ENCODE measurements around the gene HAPSTR1. TPM values are rescaled to one million over a fixed set of nuclear protein-coding genes. Genes with fewer than 3 reads are reported as not detected.
"Not testable (repeated sequence)": the region's sequence is repeated elsewhere in the genome, so short reads cannot be mapped to it uniquely, and the experiment has no call there.

The HAPSTR1 gene
- 54.4 TPM for total RNA-seq

GRCh38 chr16:9090960-9091866 lies at the start of gene HAPSTR1:
Gene HAPSTR1, plus strand, starts transcription at chr16:9091644. Its CDS starts 401 bp downstream, at chr16:9092045.
- DNase-seq (ENCODE audit: low spot score) (peak; percentile 100), ATAC-seq (peak; percentile 98)
- intact Hi-C loops (cut with DNase I), result no loop called here

- intact Hi-C loops (cut with DNase I), result no loop called here
- DNase-seq (ENCODE audit: low spot score), result no peak
- ATAC-seq, result no peak
These were observed 48.9 kb upstream of the HAPSTR1 start for GRCh38 chr16:9042533-9042932.

DNA sequence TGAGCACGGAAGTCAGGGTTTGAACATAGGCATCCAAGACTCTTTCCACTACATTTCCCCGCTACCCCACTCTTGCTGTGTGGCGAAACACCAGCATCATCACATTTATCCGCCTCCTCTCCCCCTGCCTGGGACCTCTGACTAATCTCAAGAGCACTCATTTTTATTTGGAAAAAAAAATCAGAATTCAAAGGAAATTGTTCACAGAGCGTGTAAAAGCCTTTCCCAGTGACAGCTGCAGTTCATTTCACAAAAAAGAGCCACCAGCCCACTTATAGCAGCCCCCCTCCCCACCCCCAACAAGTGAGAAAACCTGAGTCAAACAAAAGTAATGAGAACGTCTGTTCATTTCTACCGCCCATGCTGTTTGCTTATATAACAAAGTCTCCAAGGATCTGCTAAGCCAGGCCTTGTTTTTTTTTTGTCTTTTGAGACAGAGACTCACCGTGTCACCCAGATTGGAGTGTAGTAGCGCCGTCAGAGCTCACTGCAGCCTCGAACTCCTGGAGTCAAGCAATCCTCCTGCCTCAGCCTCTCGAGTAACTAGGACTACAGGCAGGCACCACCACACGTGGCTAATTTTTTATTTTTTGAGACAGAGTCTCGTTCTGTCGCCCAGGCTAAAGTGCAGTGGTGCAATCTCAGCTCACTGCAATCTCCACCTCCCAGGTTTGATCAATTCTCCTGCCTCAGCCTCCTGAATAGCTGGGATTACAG lies 48.3 kb upstream of the HAPSTR1 start:
- ATAC-seq (no peak), DNase-seq (ENCODE audit: low spot score) (no peak)
- intact Hi-C loops (cut with DNase I), result no loop called here

GRCh38 chr16:9045562-9045961 lies 45.9 kb upstream of the HAPSTR1 start:
- ATAC-seq; intact Hi-C loops (cut with DNase I); DNase-seq (ENCODE audit: low spot score): not testable (repeated sequence)

DNA sequence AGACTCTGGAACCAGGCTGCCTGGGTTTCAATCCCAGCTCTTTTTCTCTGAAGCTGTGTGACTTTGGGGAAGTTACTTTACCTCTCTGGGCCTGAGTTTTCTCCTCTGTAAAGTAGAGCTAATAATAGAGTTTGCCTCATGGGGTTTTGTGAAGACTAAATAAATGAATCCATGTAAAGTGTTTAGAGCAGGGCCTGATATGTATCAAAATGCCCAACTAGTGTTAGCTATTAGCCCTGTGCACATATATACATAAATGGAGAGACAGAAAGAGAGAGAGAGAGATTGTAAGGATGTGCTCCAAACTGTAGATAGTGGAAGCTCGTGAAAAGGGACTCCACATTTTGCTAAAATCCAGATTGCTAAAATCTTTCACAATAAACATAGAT lies 44.8 kb upstream of the HAPSTR1 start:
- DNase-seq (ENCODE audit: low spot score) (no peak), ATAC-seq (no peak)
- intact Hi-C loops (cut with DNase I), result no loop called here

GRCh38 chr16:9047689-9048301 lies 43.6 kb upstream of the HAPSTR1 start:
- ATAC-seq, result peak; percentile 98
- intact Hi-C loops (cut with DNase I), result no loop called here
- DNase-seq (ENCODE audit: low spot score), result peak; percentile 81

DNA sequence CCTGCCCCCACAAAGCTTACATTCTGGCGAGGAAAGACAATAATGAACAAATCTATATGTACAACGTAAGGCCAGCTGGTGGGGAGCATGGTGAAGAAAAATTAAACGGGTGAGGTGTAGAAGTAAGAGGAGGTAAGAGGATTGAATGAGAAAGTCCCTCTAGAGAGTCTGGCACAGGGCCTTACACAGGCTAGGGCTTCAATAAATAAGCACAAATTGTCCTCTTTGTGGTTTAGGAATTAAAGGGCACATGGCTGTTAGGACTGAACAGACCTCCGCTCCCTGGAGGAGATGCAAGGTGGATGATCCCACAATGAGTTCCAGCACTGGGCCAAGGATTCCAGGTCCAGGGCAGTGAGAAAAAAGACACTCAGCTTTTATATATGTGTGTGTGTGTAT lies 43.1 kb upstream of the HAPSTR1 start:
- ATAC-seq (no peak), DNase-seq (ENCODE audit: low spot score) (no peak)
- intact Hi-C loops (cut with DNase I), result no loop called here

GRCh38 chr16:9049241-9049640 lies 42.2 kb upstream of the HAPSTR1 start:
- ATAC-seq (no peak), DNase-seq (ENCODE audit: low spot score) (no peak)
- intact Hi-C loops (cut with DNase I), result no loop called here

- intact Hi-C loops (cut with DNase I), result no loop called here
- DNase-seq (ENCODE audit: low spot score) (no peak), ATAC-seq (no peak)
These were observed 41.2 kb upstream of the HAPSTR1 start for GRCh38 chr16:9050102-9050830.

DNA sequence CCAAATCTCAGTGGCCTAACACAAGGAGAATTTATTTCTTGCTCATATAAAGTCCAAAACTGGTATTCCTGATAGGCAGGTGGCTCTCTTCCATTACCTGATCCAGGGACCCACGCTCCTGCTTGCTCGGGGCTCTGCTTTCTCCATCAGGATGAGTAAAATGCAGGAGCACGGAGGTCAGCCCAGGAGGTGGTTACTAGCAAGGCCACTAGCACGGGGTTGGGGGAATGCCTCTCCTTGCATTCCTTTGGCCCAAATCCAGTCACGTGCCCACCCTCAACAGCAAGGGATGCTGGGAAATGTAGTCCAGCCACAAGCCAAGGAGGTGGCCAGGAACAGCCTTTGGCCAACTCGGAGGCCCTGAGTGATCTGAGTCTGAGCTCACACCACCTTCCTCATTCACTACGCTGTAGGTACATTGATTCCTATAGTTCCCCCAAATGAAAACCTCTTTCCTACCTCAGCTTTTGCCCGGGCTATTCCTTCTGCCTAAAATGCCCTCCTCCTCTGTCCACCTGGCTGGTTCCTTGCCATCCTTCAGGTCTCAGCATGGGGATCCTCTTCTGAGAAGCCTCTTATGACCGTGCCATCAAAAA lies 38.3 kb upstream of the HAPSTR1 start:
- peak; percentile 34 for ATAC-seq
- intact Hi-C loops (cut with DNase I), result no loop called here

GRCh38 chr16:9054460-9054859 lies 37.0 kb upstream of the HAPSTR1 start:
- DNase-seq (ENCODE audit: low spot score), result no peak
- ATAC-seq, result no peak
- intact Hi-C loops (cut with DNase I), result no loop called here

More for the DNA sequence above, 38.3 kb upstream of the HAPSTR1 start:
- DNase-seq (ENCODE audit: low spot score), result no peak

GRCh38 chr16:9055115-9055514 lies 36.3 kb upstream of the HAPSTR1 start:
- no peak for ATAC-seq
- DNase-seq (ENCODE audit: low spot score), result no peak
- intact Hi-C loops (cut with DNase I), result no loop called here

DNA sequence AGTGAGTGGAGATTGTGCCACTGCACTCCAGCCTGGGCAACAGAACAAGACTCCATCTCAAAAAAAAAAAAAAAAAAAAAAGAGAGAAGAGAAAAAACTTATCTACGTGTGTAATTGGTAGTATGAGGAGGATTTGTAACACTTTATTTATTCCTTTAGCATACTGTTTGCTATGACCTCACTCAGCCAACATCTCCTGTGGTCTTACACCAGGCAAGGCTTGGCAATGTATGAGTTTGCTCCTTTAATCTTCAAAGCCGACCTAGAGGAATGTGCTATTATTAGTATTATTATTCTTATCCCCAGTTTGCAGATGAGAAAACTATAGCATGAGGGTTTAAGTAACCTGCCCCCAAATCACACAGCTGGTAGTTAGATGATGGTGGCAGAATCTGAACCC lies 35.8 kb upstream of the HAPSTR1 start:
- DNase-seq (ENCODE audit: low spot score), result no peak
- intact Hi-C loops (cut with DNase I), result no loop called here
- no peak for ATAC-seq

- DNase-seq (ENCODE audit: low spot score) (no peak), ATAC-seq (no peak)
- intact Hi-C loops (cut with DNase I), result no loop called here
These were observed 35.4 kb upstream of the HAPSTR1 start for GRCh38 chr16:9056061-9056460.

- no peak for ATAC-seq
- DNase-seq (ENCODE audit: low spot score), result no peak
These were observed 33.2 kb upstream of the HAPSTR1 start for GRCh38 chr16:9058211-9058610.

DNA sequence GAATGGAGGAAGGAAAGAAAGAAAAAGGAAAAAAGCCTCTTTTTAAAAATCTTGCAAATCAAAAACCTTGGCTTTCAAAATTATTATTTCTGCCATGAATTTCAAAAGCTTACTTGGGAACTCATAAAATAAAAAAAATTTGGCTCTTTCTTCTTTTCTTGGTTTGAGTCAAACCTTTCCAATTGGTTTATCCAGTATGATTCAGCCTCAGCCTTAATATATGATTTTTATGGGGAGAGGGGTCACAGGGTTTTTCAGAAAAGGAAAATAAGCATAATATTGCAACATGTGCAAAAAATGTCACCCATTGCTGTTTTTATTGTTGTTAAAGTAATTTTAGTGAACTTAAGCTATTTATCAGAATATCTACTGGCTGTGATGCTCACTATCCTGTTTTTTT lies 31.2 kb upstream of the HAPSTR1 start:
- intact Hi-C loops (cut with DNase I), result no loop called here
- DNase-seq (ENCODE audit: low spot score), result no peak
- peak; percentile 74 for ATAC-seq

More at GRCh38 chr16:9058211-9058610, 33.2 kb upstream of the HAPSTR1 start:
- intact Hi-C loops (cut with DNase I), result no loop called here

DNA sequence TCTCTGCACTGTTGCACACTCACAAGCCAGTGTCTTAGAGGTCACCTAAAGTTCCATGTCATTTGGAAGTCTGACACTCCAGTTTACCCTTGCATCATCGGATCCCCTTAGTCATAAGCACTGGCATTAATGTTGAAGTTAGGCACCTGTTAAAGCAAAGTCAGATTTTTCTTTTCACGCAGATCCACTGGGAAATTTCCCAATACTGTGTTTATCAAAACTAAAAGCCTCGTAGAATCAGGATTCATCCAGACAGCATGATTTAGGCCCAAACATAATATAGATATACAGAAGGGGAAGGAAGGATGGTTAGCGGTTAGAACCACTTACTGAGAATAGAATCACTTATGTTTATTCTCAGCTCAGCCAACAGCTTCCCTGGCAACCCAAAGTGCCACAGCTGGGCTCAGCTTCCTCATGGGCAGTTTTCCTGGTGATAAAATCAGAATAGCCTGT lies 30.1 kb upstream of the HAPSTR1 start:
- intact Hi-C loops (cut with DNase I), result no loop called here
- ATAC-seq (peak; percentile 62), DNase-seq (ENCODE audit: low spot score) (no peak)

- no peak for DNase-seq (ENCODE audit: low spot score)
- intact Hi-C loops (cut with DNase I), result no loop called here
- no peak for ATAC-seq
These were observed 29.1 kb upstream of the HAPSTR1 start for GRCh38 chr16:9062301-9062700.

- no peak for DNase-seq (ENCODE audit: low spot score)
- ATAC-seq, result no peak
- intact Hi-C loops (cut with DNase I), result no loop called here
These were observed 26.4 kb upstream of the HAPSTR1 start for GRCh38 chr16:9065077-9065476.

Data from sciatic nerve (tissue), 2 donors.